A673 (cell line): ENCODE data around the gene TNFAIP8L3.

Experiments used
- EZH2 ChIP-seq: fragments of 200-600 bp; sonication (generic); IDR thresholded peaks from 2 replicates; pipeline ENCODE4 v1.6.1; 2017; ENCODE audit warnings: borderline replicate concordance, low read depth, mild to moderate bottlenecking, mixed read lengths, antibody characterized with exemption, low read length; ENCODE audit not compliant: poor library complexity, severe bottlenecking
- TF ChIP-seq, protein P1 (sequence below): fragments of 300-800, 200-600 bp; sonication (generic); conservative IDR thresholded peaks from 2 replicates; pipeline ENCODE4 v1.5.1; 2017; ENCODE audit warnings: low read depth, mild to moderate bottlenecking, antibody characterized with exemption, low read length, moderate library complexity, mixed read lengths

- TF ChIP-seq, protein P1, sequence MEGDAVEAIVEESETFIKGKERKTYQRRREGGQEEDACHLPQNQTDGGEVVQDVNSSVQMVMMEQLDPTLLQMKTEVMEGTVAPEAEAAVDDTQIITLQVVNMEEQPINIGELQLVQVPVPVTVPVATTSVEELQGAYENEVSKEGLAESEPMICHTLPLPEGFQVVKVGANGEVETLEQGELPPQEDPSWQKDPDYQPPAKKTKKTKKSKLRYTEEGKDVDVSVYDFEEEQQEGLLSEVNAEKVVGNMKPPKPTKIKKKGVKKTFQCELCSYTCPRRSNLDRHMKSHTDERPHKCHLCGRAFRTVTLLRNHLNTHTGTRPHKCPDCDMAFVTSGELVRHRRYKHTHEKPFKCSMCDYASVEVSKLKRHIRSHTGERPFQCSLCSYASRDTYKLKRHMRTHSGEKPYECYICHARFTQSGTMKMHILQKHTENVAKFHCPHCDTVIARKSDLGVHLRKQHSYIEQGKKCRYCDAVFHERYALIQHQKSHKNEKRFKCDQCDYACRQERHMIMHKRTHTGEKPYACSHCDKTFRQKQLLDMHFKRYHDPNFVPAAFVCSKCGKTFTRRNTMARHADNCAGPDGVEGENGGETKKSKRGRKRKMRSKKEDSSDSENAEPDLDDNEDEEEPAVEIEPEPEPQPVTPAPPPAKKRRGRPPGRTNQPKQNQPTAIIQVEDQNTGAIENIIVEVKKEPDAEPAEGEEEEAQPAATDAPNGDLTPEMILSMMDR: no peak
- TF ChIP-seq EZH2: no peak
Observed at GRCh38 chr15:51117270-51117669, 22.6 kb upstream of the TNFAIP8L3 start.
